CD14-positive monocyte (primary cell): ENCODE results near the gene ITGA2. TPM values are rescaled to one million over a fixed set of nuclear protein-coding genes. Genes with fewer than 3 reads are reported as not detected.

Experiments
- DNase-seq, 3 donors: peaks; one replicate each; pipeline ENCODE4 v3.0.0-alpha.2; 2011 to 2022
- H2AFZ ChIP-seq: 2 replicates; pipeline ENCODE4 v1.6.0; 2012; ENCODE audit warnings: mild to moderate bottlenecking, low read depth, low read length, inconsistent platforms; ENCODE audit not compliant: insufficient read depth, poor library complexity, severe bottlenecking
- H3K27ac ChIP-seq, 2 donors: 1 replicate in 1 of 2; 2 replicates in 1 of 2; pipeline ENCODE4 v1.5.1; 2012 to 2013; ENCODE audit warnings: low read length in 2 of 2, control low read depth in 1 of 2, inconsistent platforms in 1 of 2, low read depth in 1 of 2, mild to moderate bottlenecking in 1 of 2
- H3K27me3 ChIP-seq, 2 donors: one replicate each; pipeline versions ENCODE4 v1.6.0 to v1.6.1; 2011 to 2013; ENCODE audit warnings: low read length in 2 of 2; ENCODE audit not compliant: control insufficient read depth in 2 of 2, insufficient read depth in 2 of 2
- H3K36me3 ChIP-seq, 2 donors: replicated peaks in 1 of 2; 1 replicate in 1 of 2; 2 replicates in 1 of 2; pipeline versions ENCODE4 v1.5.1 to v1.6.1; 2012 to 2013; ENCODE audit warnings: low read length in 2 of 2, control low read depth in 1 of 2, inconsistent platforms in 1 of 2, mild to moderate bottlenecking in 1 of 2; ENCODE audit not compliant: insufficient read depth in 2 of 2, control insufficient read depth in 1 of 2
- H3K4me1 ChIP-seq, 2 donors: 1 replicate in 1 of 2; 2 replicates in 1 of 2; pipeline versions ENCODE4 v1.5.1 to v1.6.1; 2012 to 2013; ENCODE audit warnings: low read length in 2 of 2, control low read depth in 1 of 2, inconsistent platforms in 1 of 2, mild to moderate bottlenecking in 1 of 2, moderate library complexity in 1 of 2; ENCODE audit not compliant: insufficient read depth in 2 of 2, control insufficient read depth in 1 of 2
- H3K4me2 ChIP-seq: replicated peaks from 2 replicates; pipeline ENCODE3; 2012; ENCODE audit warnings: low read length, moderate library complexity, mild to moderate bottlenecking; ENCODE audit not compliant: poor library complexity, severe bottlenecking; ENCODE audit errors: extremely low read depth
- H3K4me3 ChIP-seq, 3 experiments: fragments of 200-600 bp in 1 of 3; sonication (generic) in 1 of 3; replicated peaks in 1 of 3; 1 replicate in 2 of 3; 2 replicates in 1 of 3; pipeline ENCODE4 v1.5.1; 2011 to 2013; ENCODE audit warnings: low read length in 3 of 3, mild to moderate bottlenecking in 3 of 3, control low read depth in 2 of 3, low read depth in 2 of 3, inconsistent platforms in 1 of 3, moderate library complexity in 1 of 3
- H3K79me2 ChIP-seq: 2 replicates; pipeline ENCODE4 v1.6.0; 2012; ENCODE audit warnings: mild to moderate bottlenecking, control low read depth, inconsistent platforms, low read length, moderate library complexity; ENCODE audit not compliant: insufficient read depth
- H3K9ac ChIP-seq: 2 replicates; pipeline ENCODE4 v1.6.0; 2017; ENCODE audit warnings: low read length, mild to moderate bottlenecking; ENCODE audit not compliant: insufficient read depth, poor library complexity, severe bottlenecking
- H3K9me3 ChIP-seq, 2 donors: replicated peaks in 1 of 2; 1 replicate in 1 of 2; 2 replicates in 1 of 2; pipeline versions ENCODE4 v1.5.1 to v1.6.1; 2012 to 2013; ENCODE audit warnings: low read length in 2 of 2, control low read depth in 1 of 2; ENCODE audit not compliant: control insufficient read depth in 1 of 2, insufficient read depth in 1 of 2
- H4K20me1 ChIP-seq: 2 replicates; pipeline ENCODE4 v1.6.0; 2012; ENCODE audit warnings: mild to moderate bottlenecking, low read length, control low read depth, moderate library complexity; ENCODE audit not compliant: insufficient read depth
- H3K27ac Mint-ChIP-seq, 7 donors: one replicate each; pipeline ENCODE4 v1.8.0; 2020; ENCODE audit warnings: mild to moderate bottlenecking in 7 of 7, mixed read lengths in 7 of 7, moderate library complexity in 6 of 7, inconsistent platforms in 2 of 7
- H3K27me3 Mint-ChIP-seq, 3 donors: one replicate each; pipeline ENCODE4 v1.8.0; 2021 to 2022; ENCODE audit warnings: low read depth in 3 of 3, mild to moderate bottlenecking in 3 of 3, mixed read lengths in 3 of 3, moderate library complexity in 3 of 3, inconsistent platforms in 1 of 3
- H3K36me3 Mint-ChIP-seq, 2 donors: one replicate each; pipeline ENCODE4 v1.8.0; 2020; ENCODE audit warnings: mixed read lengths in 2 of 2, inconsistent platforms in 1 of 2, mild to moderate bottlenecking in 1 of 2
- H3K4me1 Mint-ChIP-seq: one replicate; pipeline ENCODE4 v1.8.0; 2020; ENCODE audit warnings: mild to moderate bottlenecking, mixed read lengths
- H3K4me3 Mint-ChIP-seq, 2 donors: one replicate each; pipeline ENCODE4 v1.8.0; 2020; ENCODE audit warnings: mild to moderate bottlenecking in 2 of 2, mixed read lengths in 2 of 2, moderate library complexity in 1 of 2
- H3K9me3 Mint-ChIP-seq, 7 donors: one replicate each; pipeline ENCODE4 v1.8.0; 2020 to 2022; ENCODE audit warnings: mixed read lengths in 7 of 7, mild to moderate bottlenecking in 6 of 7, moderate library complexity in 6 of 7, inconsistent platforms in 2 of 7
- WGBS: methylation state at CpG from one replicate; pipeline ENCODE4 v1.1.5; 2013; ENCODE audit warnings: missing lambda C conversion rate; ENCODE audit not compliant: insufficient coverage; 5-methylcytosine and 5-hydroxymethylcytosine counted together
- intact Hi-C, 2 donors: fragments of 100-400 bp; cut with micrococcal nuclease; formaldehyde crosslinking; loops; one replicate each; pipeline versions ENCODE4 v1.15.0 to v1.15.1; 2023
- polyA plus RNA-seq, 3 donors: library from polyadenylated mRNA; depleted of rRNA in 1 of 3; unstranded in 2 of 3; stranded (reverse) in 1 of 3; fragments of 300-500 nt in 2 of 3; fragments of >200 nt in 1 of 3; fragmentation: Illumina TruSeq in 2 of 3; gene quantifications; 1 replicate in 2 of 3; 2 replicates in 1 of 3; pipeline ENCODE4 v1.2.3, GENCODE V29; 2012 to 2021
- TF ChIP-seq, protein P1 (sequence below): fragments of 200-600 bp; IDR thresholded peaks from one replicate; pipeline ENCODE4 v1.8.0; 2022; ENCODE audit warnings: antibody characterized with exemption, mild to moderate bottlenecking

Gene ITGA2
- polyA plus RNA-seq, 3 donors = not detected

- no peaks in the 10 kb centered on the region for H4K20me1 ChIP-seq
- peaks cover 0 to 2% (median 1%) of the 10 kb centered on the region in 3 donors for H3K27me3 Mint-ChIP-seq
- H3K27me3 ChIP-seq = no peaks in the 10 kb centered on the region
- TF ChIP-seq, protein P1, sequence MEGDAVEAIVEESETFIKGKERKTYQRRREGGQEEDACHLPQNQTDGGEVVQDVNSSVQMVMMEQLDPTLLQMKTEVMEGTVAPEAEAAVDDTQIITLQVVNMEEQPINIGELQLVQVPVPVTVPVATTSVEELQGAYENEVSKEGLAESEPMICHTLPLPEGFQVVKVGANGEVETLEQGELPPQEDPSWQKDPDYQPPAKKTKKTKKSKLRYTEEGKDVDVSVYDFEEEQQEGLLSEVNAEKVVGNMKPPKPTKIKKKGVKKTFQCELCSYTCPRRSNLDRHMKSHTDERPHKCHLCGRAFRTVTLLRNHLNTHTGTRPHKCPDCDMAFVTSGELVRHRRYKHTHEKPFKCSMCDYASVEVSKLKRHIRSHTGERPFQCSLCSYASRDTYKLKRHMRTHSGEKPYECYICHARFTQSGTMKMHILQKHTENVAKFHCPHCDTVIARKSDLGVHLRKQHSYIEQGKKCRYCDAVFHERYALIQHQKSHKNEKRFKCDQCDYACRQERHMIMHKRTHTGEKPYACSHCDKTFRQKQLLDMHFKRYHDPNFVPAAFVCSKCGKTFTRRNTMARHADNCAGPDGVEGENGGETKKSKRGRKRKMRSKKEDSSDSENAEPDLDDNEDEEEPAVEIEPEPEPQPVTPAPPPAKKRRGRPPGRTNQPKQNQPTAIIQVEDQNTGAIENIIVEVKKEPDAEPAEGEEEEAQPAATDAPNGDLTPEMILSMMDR = no peak
- no peak overlapping the region for H3K4me2 ChIP-seq
- no peak overlapping the region for H3K27ac ChIP-seq
- no peaks in the 10 kb centered on the region for H3K4me1 ChIP-seq
- no peaks in the 10 kb centered on the region for H3K79me2 ChIP-seq
- H3K9me3 Mint-ChIP-seq = peaks cover 6 to 28% (median 11%) of the 10 kb centered on the region in 7 donors
- no CpG with 5 or more reads among the region's 1 CpG for WGBS
- no peaks in the 10 kb centered on the region for H3K36me3 ChIP-seq
- H3K9ac ChIP-seq = no peak overlapping the region
- H3K4me3 ChIP-seq = no peak overlapping the region
- intact Hi-C loops = no loop called here
- no peak overlapping the region for H3K27ac Mint-ChIP-seq
- H3K4me3 Mint-ChIP-seq = no peak overlapping the region
- no peaks in the 10 kb centered on the region for H3K36me3 Mint-ChIP-seq
- no peak overlapping the region for H2AFZ ChIP-seq
- H3K4me1 Mint-ChIP-seq = no peaks in the 10 kb centered on the region
- H3K9me3 ChIP-seq = peaks cover 8 to 11% of the 10 kb centered on the region in 2 donors
- no peak for DNase-seq
These were observed 138.0 kb downstream of the ITGA2 start for GRCh38 chr5:53127107-53127506.

DNA sequence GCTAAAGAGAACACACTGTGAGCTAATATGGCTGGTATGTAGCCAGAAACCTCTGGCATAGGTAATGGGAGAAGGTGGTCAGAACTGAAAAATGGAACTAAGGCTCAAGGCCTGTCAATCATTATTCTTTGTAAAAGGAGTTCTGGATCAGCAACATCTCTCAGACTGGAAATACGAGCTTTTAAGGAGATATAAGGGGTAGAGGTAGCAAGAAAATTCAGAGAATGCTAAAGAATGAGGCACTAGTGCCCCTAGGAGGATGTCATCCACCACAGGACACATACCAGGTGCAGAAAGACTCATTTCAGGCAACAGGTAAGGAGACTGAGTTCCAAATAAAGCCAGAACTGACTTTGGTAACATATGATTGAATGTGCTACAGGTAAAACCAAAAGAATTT, 139.3 kb downstream of the ITGA2 start:
- no peaks in the 10 kb centered on the region for H3K4me1 Mint-ChIP-seq
- Histone ChIP-seq H3K79me2 (no peaks in the 10 kb centered on the region), H3K9me3 (peaks cover 8 to 11% of the 10 kb centered on the region in 2 donors), H3K4me3 (no peak overlapping the region), H3K4me1 (no peaks in the 10 kb centered on the region), H3K4me2 (no peak overlapping the region), H3K36me3 (no peaks in the 10 kb centered on the region), H3K27ac (no peak overlapping the region), H4K20me1 (no peaks in the 10 kb centered on the region), H2AFZ (no peak overlapping the region), H3K27me3 (no peaks in the 10 kb centered on the region), H3K9ac (no peak overlapping the region)
- peaks cover 6 to 28% (median 11%) of the 10 kb centered on the region in 7 donors for H3K9me3 Mint-ChIP-seq
- no peak overlapping the region for H3K27ac Mint-ChIP-seq
- no CpG with 5 or more reads among the region's 1 CpG for WGBS
- no peak overlapping the region for H3K4me3 Mint-ChIP-seq
- TF ChIP-seq, protein P1 = no peak
- H3K27me3 Mint-ChIP-seq = peaks cover 0 to 2% (median 1%) of the 10 kb centered on the region in 3 donors
- H3K36me3 Mint-ChIP-seq = no peaks in the 10 kb centered on the region
- intact Hi-C loops = no loop called here
- DNase-seq = no peak
